Middle frontal gyrus (tissue), 1 donor: ENCODE results near the gene SLC2A8.

Experiments used
- DNase-seq: peaks from one replicate; pipeline ENCODE4 v3.0.0-alpha.2; 2015; ENCODE audit warnings: low spot score; ENCODE audit errors: extremely low spot score

SLC2A8 gene

GRCh38 chr9:127402401-127403090 lies 5.6 kb downstream of the SLC2A8 start:
- DNase-seq: no peak

DNA sequence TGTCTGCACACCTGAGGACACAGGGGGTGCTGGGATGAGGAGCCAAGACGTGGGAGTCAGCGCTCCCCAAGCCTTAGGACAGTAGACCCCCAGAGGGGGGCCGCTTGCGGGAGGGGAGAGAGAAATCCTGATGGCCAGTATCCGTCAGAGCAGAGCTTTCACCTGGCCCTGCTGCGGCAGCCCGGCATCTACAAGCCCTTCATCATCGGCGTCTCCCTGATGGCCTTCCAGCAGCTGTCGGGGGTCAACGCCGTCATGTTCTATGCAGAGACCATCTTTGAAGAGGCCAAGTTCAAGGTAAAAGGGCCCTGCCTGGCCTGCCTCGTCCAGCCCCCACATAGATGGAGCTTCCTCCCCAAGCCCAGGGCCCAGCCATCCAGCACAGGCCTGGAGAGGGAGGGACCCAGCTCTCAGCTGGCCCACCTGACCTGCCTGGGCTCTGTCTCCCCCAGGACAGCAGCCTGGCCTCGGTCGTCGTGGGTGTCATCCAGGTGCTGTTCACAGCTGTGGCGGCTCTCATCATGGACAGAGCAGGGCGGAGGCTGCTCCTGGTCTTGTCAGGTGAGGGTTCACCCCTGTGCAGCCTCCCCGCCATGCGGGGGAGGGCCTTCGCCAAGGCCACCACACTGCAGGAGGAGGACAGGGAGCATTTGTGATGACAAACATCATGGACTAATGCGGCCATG lies 6.7 kb downstream of the SLC2A8 start:
- no peak for DNase-seq

GRCh38 chr9:127404631-127405030 lies 7.7 kb downstream of the SLC2A8 start:
- DNase-seq: no peak

GRCh38 chr9:127405344-127406125 lies 8.6 kb downstream of the SLC2A8 start:
- no peak for DNase-seq

- DNase-seq: no peak
Measured at GRCh38 chr9:127406799-127407491, 10.0 kb downstream of the SLC2A8 start.

DNA sequence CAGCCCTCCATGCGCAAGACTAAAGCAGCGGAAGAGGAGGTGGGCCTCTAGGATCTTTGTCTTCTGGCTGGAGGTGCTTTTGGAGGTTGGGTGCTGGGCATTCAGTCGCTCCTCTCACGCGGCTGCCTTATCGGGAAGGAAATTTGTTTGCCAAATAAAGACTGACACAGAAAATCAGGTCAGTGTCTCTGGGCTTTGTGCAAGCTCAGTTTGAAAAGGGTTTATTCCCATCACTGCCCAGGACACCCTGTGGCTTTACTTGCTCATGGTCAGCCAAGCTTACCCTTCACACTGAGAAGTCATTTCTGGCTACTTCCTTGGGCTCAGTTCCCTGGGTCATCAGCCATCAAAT lies 10.5 kb downstream of the SLC2A8 start:
- DNase-seq: no peak

GRCh38 chr9:127411122-127411521 lies 14.2 kb downstream of the SLC2A8 start:
- DNase-seq: no peak

DNA sequence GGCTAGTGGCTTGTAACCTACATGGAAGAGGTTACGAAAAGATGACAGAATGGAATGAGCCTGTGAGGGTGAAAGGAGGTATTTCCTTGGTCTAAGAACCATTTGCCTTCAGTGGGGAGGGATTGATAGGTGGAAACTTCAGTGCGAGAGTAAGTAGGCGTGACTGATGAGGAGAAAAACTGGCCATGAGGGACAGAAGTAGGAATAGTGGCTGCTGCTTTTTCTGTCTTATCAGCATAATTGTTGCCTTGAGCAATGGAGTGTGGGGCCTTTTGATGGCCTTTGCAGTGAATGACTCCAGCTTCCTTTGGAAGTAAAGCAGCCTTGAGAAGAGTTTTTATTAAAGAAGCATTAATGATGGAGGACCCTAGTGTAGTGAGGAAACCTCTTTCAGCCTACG lies 18.2 kb downstream of the SLC2A8 start:
- DNase-seq: no peak

- DNase-seq: no peak
Measured at GRCh38 chr9:127415657-127416056, 18.7 kb downstream of the SLC2A8 start.

DNA sequence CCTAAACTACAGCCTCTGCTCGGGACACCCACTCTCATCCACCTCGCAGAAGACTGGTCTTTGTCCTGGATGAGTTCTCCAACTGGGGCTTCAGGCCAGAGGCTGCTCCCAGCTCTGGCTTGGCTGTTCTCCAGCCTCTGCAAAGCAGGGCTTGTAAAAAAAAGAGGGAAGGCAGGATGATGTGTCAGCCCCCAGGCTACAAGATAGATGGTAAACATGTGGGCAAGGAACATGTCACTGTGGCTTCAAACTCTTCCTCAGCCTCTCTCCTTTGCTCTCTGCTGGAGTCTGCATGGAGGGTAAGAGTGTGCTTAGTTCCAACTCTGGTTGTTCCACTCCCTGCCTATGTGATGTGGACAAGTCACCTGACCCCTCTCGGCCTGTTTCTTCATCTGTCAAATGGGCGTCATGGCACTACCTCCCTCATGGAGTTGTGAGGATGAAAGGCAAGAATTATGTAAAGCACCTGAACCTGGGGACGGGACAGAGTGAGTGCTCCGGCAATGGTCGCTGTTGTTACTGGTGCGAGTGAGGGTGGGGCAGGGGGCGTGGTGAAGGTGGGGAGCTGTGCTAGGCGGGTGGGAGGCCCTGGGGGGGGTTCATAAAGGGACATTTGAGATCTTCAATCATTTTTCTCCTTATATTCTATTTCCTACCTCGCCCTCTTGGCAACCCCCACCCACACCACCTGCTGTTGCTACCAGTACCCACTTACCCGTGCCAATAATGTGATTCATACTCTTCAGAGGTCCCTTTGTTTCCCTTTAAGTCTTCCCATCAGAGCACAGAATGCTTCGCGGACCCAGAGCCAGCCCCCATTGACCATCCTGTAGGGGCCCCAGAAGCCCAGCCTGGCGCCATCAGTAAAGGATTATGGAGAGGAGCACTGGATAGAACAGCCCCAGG lies 20.4 kb downstream of the SLC2A8 start:
- DNase-seq: no peak

DNA sequence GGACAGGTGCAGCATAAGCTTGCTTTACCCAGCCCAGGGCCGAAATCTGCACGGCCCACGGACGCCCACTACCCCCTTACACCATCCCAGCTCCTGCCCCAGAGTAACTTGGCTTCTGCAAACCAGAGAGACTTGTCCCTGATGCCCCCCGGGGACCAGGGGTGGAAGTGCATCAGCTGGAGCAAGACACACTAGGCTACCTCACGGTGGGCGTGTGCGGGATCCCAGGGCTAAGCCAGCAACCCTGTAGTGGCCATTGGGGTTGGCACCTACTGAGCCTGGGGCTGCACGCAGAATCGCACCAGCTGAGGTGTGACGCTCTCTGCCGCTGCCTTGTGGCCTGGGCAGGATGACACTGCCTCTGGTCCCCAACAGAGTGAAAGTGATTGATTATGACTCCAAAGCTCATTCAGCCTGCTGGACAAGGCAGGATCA lies 21.1 kb downstream of the SLC2A8 start:
- DNase-seq: no peak

DNA sequence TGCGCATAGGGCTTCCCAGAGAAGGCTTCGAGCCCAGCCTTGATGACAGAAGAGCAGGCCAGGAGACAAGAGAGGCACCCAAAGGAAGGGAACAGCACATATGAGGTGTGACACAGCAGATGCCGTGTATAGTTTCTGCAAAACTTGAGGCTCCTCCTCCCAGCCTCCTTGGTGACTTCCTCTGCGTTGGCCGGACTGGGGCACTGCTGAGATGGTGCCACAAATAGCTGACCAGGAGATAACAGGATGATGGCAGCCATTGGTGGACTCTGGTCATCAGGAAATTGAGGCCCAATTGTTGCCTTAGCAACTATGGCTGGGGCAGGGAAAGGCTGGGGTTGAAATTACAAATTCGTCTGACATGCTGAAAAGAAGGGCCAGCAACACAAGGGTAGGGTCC lies 22.4 kb downstream of the SLC2A8 start:
- DNase-seq: no peak

DNA sequence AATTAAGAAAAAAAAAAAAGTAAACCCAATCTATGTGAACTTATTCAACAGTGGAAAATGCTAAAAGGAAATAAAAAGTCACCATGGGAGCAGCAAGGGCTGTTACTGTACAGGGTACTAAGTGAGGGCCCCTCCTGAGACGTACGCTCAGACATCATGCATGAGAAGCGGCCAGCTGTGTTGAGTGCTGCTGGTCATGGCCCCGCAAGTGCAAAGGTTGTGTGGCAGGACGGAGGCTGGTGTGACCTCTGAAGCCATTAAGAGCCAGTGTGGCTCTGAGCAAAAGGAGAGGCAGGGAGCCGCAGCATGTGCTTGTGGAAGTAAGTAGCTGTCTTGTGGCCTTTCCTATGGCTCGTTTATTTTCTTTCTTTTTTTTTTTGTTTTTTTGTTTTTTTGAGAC lies 24.1 kb downstream of the SLC2A8 start:
- DNase-seq: no peak

GRCh38 chr9:127422133-127422782 lies 25.3 kb downstream of the SLC2A8 start:
- no peak for DNase-seq

DNA sequence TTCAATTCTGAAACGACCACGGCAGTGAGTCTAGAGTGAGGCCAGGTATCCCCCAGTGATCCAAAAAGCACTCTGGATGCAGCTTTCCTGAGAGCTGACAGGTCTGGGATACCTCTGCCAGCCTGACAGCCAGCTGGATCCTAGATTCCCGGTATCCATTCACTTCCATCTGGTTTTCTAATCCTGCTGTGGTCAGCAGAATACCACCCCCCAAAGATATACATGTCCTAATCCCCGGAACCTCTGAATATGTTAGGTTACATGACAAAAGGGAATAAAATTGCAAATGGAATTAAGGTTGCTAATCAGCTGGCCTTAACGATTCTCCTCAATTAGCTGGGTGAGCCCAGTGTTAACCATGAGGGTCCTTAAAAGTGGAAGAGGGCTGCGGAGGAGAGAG lies 25.8 kb downstream of the SLC2A8 start:
- DNase-seq: no peak

DNA sequence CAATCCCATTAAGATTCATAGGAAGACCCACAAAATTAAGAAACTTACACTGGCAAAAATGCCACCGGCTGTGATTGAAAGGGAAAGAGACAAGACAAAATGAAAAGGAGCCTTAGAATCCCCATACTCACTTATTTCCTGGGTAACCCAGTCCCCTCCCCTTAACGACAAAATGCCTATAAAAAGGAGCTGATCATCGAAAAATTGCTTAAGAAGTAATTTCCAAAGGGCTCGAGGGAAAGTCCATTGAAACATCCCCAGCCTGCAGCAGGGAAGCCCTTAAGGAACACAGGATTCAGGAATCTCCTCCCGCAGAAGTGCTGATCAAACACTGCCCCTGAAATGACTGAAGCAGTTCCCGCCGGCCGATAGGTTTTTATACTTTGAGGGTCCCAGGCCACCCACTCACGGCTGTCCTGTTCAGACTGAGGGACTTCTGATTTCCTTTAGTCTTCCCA lies 26.5 kb downstream of the SLC2A8 start:
- DNase-seq: no peak

- DNase-seq: peak; percentile 87
Measured at GRCh38 chr9:127423934-127424675, 27.1 kb downstream of the SLC2A8 start, which contains the start of gene ZNF79. ZNF79 (plus strand) TSS chr9:127424382; CDS start chr9:127424788, 406 bp downstream.

GRCh38 chr9:127424676-127424999 lies 27.7 kb downstream of the SLC2A8 start:
- no peak for DNase-seq

- DNase-seq: no peak
Measured at GRCh38 chr9:127426756-127427155, 29.8 kb downstream of the SLC2A8 start.
